Stomach (tissue), 9 donors: ENCODE data around the gene ITGB5. TPM values are rescaled to one million over a fixed set of nuclear protein-coding genes. Genes with fewer than 3 reads are reported as not detected.
"Not testable (repeated sequence)": the region's sequence is repeated elsewhere in the genome, so short reads cannot be mapped to it uniquely, and the experiment has no call there.

Experiments
- DNase-seq, 2 donors: peaks; one replicate each; pipeline versions ENCODE4 v3.0.0 to v3.0.0-alpha.2; 2013 to 2019
- H3K27ac ChIP-seq, 5 donors: fragments of 200-600 bp in 4 of 5; sonication (generic) in 4 of 5; one replicate each; pipeline ENCODE4 v1.5.1; 2013 to 2019; ENCODE audit warnings: mild to moderate bottlenecking in 1 of 5, moderate library complexity in 1 of 5
- H3K27me3 ChIP-seq, 3 donors: fragments of 200-600 bp; sonication (generic); one replicate each; pipeline ENCODE4 v1.5.1; 2017 to 2019; ENCODE audit warnings: mixed run types in 1 of 3
- H3K36me3 ChIP-seq, 4 donors: fragments of 200-600 bp; sonication (generic); 1 replicate in 3 of 4; 2 replicates in 1 of 4; pipeline ENCODE4 v1.5.1; 2016 to 2019
- H3K4me1 ChIP-seq, 4 donors: fragments of 200-600 bp; sonication (generic); one replicate each; pipeline ENCODE4 v1.5.1; 2016 to 2019
- H3K4me3 ChIP-seq, 4 donors: fragments of 200-600 bp; sonication (generic) in 3 of 4; one replicate each; pipeline ENCODE4 v1.5.1; 2016 to 2019; ENCODE audit warnings: mild to moderate bottlenecking in 1 of 4
- H3K9me3 ChIP-seq, 4 donors: fragments of 200-600 bp; sonication (generic); one replicate each; pipeline ENCODE4 v1.5.1; 2016 to 2019
- EP300 ChIP-seq: sonication (generic); formaldehyde crosslinking; IDR thresholded peaks from one replicate; pipeline ENCODE4 v1.6.1; 2017; ENCODE audit warnings: antibody characterized with exemption
- POLR2A ChIP-seq, 4 donors: fragments of 450-650 bp; IDR thresholded peaks; one replicate each; pipeline ENCODE4 v1.6.1; 2016; ENCODE audit warnings: antibody characterized with exemption in 4 of 4, control low read depth in 2 of 4, mild to moderate bottlenecking in 1 of 4, moderate library complexity in 1 of 4
- POLR2AphosphoS5 ChIP-seq, 3 donors: sonication (generic); formaldehyde crosslinking; IDR thresholded peaks; one replicate each; pipeline ENCODE4 v1.6.1; 2016; ENCODE audit warnings: antibody characterized with exemption in 3 of 3
- WGBS, 5 donors: extraction: QIAGEN DNeasy Blood & Tissue Kit in 3 of 5; methylation state at CpG; one replicate each; pipeline versions ENCODE4 v1.1.5 to v1.1.7; 2013 to 2018; 5-methylcytosine and 5-hydroxymethylcytosine counted together
- intact Hi-C: fragments of 100-400 bp; cut with DNase I; formaldehyde crosslinking; loops from one replicate; pipeline ENCODE4 v1.15.1; 2023; ENCODE audit warnings: low total_unique reads
- polyA plus RNA-seq, 3 donors: library from polyadenylated mRNA; stranded (reverse); fragments of 200-250 nt; gene quantifications; one replicate each; pipeline ENCODE4 v1.2.3, GENCODE V29; 2013
- total RNA-seq, 5 donors: library from RNA; depleted of rRNA; stranded (reverse); fragments of >200 nt; gene quantifications; one replicate each; pipeline versions ENCODE4 v1.1.0 to v1.2.3, GENCODE V29; 2014 to 2016
- TF ChIP-seq, protein P1 (sequence below), 7 experiments: fragments of 450-650 bp in 4 of 7; fragments of 200-600 bp in 3 of 7; sonication (generic) in 3 of 7; IDR thresholded peaks; one replicate each; pipeline ENCODE4 v1.5.1; 2016 to 2019; ENCODE audit warnings: antibody characterized with exemption in 7 of 7, control low read depth in 2 of 7, mild to moderate bottlenecking in 1 of 7
- donor health status: healthy with polysubstance abuse.
- donor health status: Bipolar disorder and iron deficiency.
- donor health status: healthy.

Gene ITGB5
- total and polyA plus RNA-seq, 8 donors = 8.2 to 205 (median 54.1) TPM

DNA sequence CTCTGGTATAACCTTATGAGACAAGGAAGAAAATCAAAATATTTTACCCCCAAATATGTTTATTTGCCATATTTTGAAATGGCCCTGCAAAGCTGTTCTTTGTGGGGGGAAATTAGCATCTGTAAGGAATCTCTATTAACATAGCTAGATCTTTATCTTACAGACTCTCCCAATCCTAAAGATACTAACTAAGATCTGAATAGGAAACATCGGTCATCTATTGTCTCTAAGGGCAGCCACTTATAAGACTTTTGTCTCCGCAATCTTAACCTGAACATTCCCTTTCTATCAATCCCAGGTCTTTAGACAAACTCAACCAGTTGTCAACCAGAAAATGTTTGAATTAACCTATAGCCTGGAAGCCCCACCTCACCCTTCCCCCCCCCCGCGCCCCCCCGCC is 135.7 kb downstream of the ITGB5 start:
- intact Hi-C loops = no loop called here
- no peaks in the 10 kb centered on the region for H3K4me1 ChIP-seq
- no peaks in the 10 kb centered on the region for H3K9me3 ChIP-seq
- peaks cover 0 to 15% (median 11%) of the 10 kb centered on the region in 4 donors for H3K36me3 ChIP-seq
- no peak for TF ChIP-seq POLR2A (IDR thresholded peaks at IDR 0.05)
- no peak for TF ChIP-seq EP300
- TF ChIP-seq POLR2AphosphoS5 (IDR thresholded peaks at IDR 0.05) = no peak
- no peaks in the 10 kb centered on the region for H3K27me3 ChIP-seq
- no peak overlapping the region for H3K4me3 ChIP-seq
- no peak for DNase-seq
- 62 to 76% (median 70%) methylated on average over 5 of the region's 5 CpGs for WGBS, 5 donors
- no peak overlapping the region for H3K27ac ChIP-seq

DNA sequence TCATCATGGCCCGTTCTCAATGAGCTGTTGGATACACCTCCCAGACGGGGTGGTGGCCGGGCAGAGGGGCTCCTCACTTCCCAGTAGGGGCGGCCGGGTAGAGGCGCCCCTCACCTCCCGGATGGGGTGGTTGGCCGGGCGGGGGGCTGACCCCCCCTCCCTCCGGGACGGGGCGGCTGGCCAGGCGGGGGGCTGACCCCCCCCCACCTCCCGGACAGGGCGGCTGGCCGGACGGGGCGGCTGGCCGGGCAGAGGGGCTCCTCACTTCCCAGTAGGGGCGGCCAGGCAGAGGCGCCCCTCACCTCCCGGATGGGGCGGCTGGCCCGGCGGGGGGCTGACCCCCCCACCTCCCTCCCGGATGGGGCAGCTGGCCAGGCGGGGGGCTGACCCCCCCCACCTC is 137.3 kb downstream of the ITGB5 start:
- H3K27ac ChIP-seq = not testable (repeated sequence)
- WGBS, 5 donors = 83 to 89% (median 87%) methylated on average over 7 to 16 of the region's 27 CpGs

DNA sequence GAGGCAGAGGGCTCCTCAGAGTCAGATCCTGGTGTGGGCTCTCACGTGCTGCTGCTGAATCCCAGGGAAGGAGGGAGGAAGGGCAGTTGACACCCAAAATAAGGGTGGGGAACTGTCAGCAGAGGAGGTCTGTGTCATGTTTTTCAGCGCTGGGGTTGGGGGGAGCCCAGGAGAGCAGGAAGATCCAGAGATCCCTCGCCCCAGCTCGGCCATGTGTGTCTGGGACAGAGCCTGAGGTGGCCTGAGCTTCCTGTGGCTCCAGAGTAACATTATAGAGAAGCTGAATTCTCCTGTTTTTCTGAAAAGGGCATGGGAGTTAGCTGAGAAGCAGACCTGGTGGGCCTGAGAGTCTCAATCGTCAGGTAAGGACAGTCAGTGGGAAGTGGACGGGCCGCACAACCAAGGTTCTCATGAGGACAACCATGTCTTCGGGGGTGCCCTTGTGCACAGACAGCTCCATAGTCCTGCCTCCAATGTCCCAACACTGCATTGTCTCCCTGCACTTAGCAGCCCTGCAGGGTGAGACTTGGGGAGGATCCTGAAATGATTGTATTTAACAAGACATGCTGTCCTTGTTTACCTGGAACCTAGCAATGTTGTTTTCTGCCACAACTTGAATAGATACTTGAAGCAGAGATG is 138.5 kb downstream of the ITGB5 start:
- TF ChIP-seq POLR2A (IDR thresholded peaks at IDR 0.05) (no peak), POLR2AphosphoS5 (IDR thresholded peaks at IDR 0.05) (no peak), EP300 (no peak)
- TF ChIP-seq, protein P1, sequence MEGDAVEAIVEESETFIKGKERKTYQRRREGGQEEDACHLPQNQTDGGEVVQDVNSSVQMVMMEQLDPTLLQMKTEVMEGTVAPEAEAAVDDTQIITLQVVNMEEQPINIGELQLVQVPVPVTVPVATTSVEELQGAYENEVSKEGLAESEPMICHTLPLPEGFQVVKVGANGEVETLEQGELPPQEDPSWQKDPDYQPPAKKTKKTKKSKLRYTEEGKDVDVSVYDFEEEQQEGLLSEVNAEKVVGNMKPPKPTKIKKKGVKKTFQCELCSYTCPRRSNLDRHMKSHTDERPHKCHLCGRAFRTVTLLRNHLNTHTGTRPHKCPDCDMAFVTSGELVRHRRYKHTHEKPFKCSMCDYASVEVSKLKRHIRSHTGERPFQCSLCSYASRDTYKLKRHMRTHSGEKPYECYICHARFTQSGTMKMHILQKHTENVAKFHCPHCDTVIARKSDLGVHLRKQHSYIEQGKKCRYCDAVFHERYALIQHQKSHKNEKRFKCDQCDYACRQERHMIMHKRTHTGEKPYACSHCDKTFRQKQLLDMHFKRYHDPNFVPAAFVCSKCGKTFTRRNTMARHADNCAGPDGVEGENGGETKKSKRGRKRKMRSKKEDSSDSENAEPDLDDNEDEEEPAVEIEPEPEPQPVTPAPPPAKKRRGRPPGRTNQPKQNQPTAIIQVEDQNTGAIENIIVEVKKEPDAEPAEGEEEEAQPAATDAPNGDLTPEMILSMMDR (IDR thresholded peaks at IDR 0.05) = no peak
- Histone ChIP-seq H3K36me3 (peaks cover 24 to 43% (median 39%) of the 10 kb centered on the region in 4 donors), H3K27me3 (no peaks in the 10 kb centered on the region), H3K27ac (no peak overlapping the region), H3K4me3 (no peak overlapping the region), H3K9me3 (no peaks in the 10 kb centered on the region), H3K4me1 (no peaks in the 10 kb centered on the region)
- WGBS, 5 donors = 74 to 87% (median 86%) methylated on average over 8 of the region's 8 CpGs
- intact Hi-C loops = no loop called here
- no peak for DNase-seq

More for the DNA sequence above, 137.3 kb downstream of the ITGB5 start:
- H3K36me3 ChIP-seq = peaks cover 12 to 31% (median 27%) of the 10 kb centered on the region in 4 donors
- H3K4me1 ChIP-seq, DNase-seq, H3K27me3 ChIP-seq, intact Hi-C loops, H3K9me3 ChIP-seq, H3K4me3 ChIP-seq: not testable (repeated sequence)

DNA sequence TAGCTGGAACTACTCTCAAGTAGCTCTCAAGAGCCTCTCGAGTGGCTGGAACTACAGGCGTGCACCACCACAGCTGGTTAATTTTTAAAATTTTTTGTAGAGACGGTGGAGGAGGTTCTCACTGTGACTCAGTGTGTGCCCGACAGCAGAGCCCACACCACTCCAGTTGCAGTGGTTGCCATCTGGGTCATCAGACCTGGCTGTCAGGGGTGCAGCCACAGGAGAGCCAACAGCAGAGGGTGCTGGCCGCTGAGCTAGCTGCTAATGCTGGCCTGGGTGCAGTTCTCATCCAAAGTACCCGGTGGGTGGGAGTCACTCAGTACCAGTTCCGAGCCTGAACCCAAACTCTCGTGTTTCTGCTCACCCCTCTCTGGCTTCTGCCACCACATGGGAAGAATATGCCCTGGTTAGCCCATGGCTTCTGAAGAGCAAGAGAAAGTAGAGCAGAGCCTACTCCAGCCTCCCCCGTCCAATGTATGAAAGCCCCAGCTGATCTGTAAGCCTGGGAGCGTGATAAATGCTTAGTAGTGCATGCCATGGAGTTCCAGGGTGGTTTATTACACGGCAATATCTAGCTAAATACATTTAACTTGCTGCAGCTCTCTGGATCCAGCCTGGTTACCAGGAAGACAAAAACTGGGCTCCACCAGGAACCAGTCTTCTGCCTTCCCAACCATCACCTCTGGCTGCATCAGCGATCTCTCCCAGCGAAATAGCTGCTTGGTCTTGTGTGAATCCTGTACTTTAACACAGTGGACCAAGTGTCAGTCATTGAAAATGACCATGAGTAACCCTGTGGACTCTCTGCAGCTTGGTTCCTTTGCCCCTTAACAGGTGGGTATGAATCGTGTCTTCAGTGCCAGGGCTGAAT is 139.8 kb downstream of the ITGB5 start:
- H3K27ac ChIP-seq = no peak overlapping the region
- no peak for TF ChIP-seq EP300
- TF ChIP-seq, protein P1 (IDR thresholded peaks at IDR 0.05) = no peak
- no peak for TF ChIP-seq POLR2A (IDR thresholded peaks at IDR 0.05)
- TF ChIP-seq POLR2AphosphoS5 (IDR thresholded peaks at IDR 0.05) = no peak
- no peak for DNase-seq
- H3K4me1 ChIP-seq = no peaks in the 10 kb centered on the region
- WGBS, 5 donors = 86 to 95% (median 90%) methylated on average over 11 to 14 of the region's 14 CpGs
- no peaks in the 10 kb centered on the region for H3K27me3 ChIP-seq
- no peaks in the 10 kb centered on the region for H3K9me3 ChIP-seq
- intact Hi-C loops = no loop called here
- H3K36me3 ChIP-seq = peaks cover 34 to 56% (median 52%) of the 10 kb centered on the region in 4 donors
- no peak overlapping the region for H3K4me3 ChIP-seq

DNA sequence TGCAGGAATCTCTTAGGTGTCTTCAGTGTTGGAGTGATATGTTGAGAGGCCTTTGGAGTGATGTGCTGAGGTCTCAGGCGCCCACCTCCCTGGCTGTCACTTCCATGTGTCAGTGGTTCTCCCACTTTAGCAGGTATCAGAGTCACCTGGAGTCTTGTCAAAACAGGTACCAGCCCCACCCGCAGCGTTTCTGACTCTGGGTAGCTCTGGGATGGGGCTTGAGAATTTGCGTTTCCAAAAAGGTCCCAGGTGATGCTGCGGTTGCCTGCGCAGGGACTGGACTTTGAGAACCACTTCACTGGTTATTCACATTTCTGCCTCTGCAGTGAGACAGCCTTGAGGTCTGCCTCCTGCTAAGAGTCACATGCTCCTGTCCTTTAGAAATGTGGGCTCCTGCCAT is 141.4 kb downstream of the ITGB5 start:
- DNase-seq = no peak
- Histone ChIP-seq H3K27ac (no peak overlapping the region), H3K4me1 (no peaks in the 10 kb centered on the region), H3K27me3 (no peaks in the 10 kb centered on the region), H3K36me3 (peaks cover 46 to 72% (median 68%) of the 10 kb centered on the region in 4 donors), H3K4me3 (no peak overlapping the region), H3K9me3 (no peaks in the 10 kb centered on the region)
- 83 to 98% (median 97%) methylated on average over 4 to 6 of the region's 6 CpGs for WGBS, 5 donors
- intact Hi-C loops = no loop called here
- TF ChIP-seq, protein P1 (IDR thresholded peaks at IDR 0.05) = no peak
- TF ChIP-seq POLR2AphosphoS5 (IDR thresholded peaks at IDR 0.05) (no peak), POLR2A (IDR thresholded peaks at IDR 0.05) (no peak), EP300 (no peak)
